DOHH2 (cell line): ENCODE measurements around the gene RASAL2.

Experiments used
- CTCF ChIP-seq: fragments of 200-600 bp; sonication (generic); IDR thresholded peaks from one replicate; pipeline ENCODE4 v1.5.1; 2014; ENCODE audit warnings: antibody characterized with exemption, mild to moderate bottlenecking, low read depth, low read length; ENCODE audit not compliant: poor library complexity, severe bottlenecking
- EZH2phosphoT487 ChIP-seq: fragments of 200-600 bp; sonication (generic); IDR thresholded peaks from 2 replicates; pipeline ENCODE4 v1.6.1; 2017; ENCODE audit warnings: borderline replicate concordance, mild to moderate bottlenecking, antibody characterized with exemption, low read length, moderate library complexity, mixed read lengths

- no peak for TF ChIP-seq CTCF
- TF ChIP-seq EZH2phosphoT487, result no peak
These were observed 418.8 kb downstream of the RASAL2 start, which contains the start of gene TEX35 for GRCh38 chr1:178512566-178513277.
